HG03342 (cell line): ENCODE data around the gene PIK3R5.
A peak's percentile ranks its signal among the peaks of the same experiment; 100 is the strongest.
"Not testable (repeated sequence)": the region's sequence is repeated elsewhere in the genome, so short reads cannot be mapped to it uniquely, and the experiment has no call there.

Experiments used
- ATAC-seq: cut with Tn5 transposase; IDR thresholded peaks from one replicate; pipeline ENCODE4 v1.9.1; 2021; ENCODE audit warnings: mild to moderate bottlenecking, moderate library complexity; ENCODE audit not compliant: unreplicated experiment

PIK3R5 gene

GRCh38 chr17:8965394-8966168 is at the start of gene PIK3R5:
Gene PIK3R5, minus strand, starts transcription at chr17:8965707. Its CDS starts 54,213 bp downstream, at chr17:8911494.
- peak; percentile 65 for ATAC-seq

- ATAC-seq: no peak
Measured at GRCh38 chr17:9011001-9011400, 45.5 kb upstream of the PIK3R5 start.

- ATAC-seq: no peak
Measured at GRCh38 chr17:9009737-9010136, 44.2 kb upstream of the PIK3R5 start.

GRCh38 chr17:9009096-9009495 is 43.6 kb upstream of the PIK3R5 start:
- no peak for ATAC-seq

- ATAC-seq: no peak
Measured at GRCh38 chr17:9007052-9007714, 41.7 kb upstream of the PIK3R5 start.

GRCh38 chr17:9006175-9006767 is 40.8 kb upstream of the PIK3R5 start:
- ATAC-seq: no peak

- ATAC-seq: no peak
Measured at GRCh38 chr17:9004961-9005285, 39.4 kb upstream of the PIK3R5 start.

GRCh38 chr17:9004132-9004960 is 38.8 kb upstream of the PIK3R5 start:
- no peak for ATAC-seq

- ATAC-seq: no peak
Measured at GRCh38 chr17:9003355-9004131, 38.0 kb upstream of the PIK3R5 start.

- no peak for ATAC-seq
Measured at GRCh38 chr17:9002606-9003354, 37.3 kb upstream of the PIK3R5 start.

GRCh38 chr17:9002227-9002605 is 36.7 kb upstream of the PIK3R5 start:
- no peak for ATAC-seq

- ATAC-seq: no peak
Measured at GRCh38 chr17:9001559-9001958, 36.1 kb upstream of the PIK3R5 start.

GRCh38 chr17:8997994-8998628 is 32.6 kb upstream of the PIK3R5 start:
- ATAC-seq: peak; percentile 61

- no peak for ATAC-seq
Measured at GRCh38 chr17:8995711-8996110, 30.2 kb upstream of the PIK3R5 start.

- ATAC-seq: no peak
Measured at GRCh38 chr17:8994319-8994718, 28.8 kb upstream of the PIK3R5 start.

- ATAC-seq: no peak
Measured at GRCh38 chr17:8991514-8992285, 26.2 kb upstream of the PIK3R5 start.

GRCh38 chr17:8988263-8988935 is 22.9 kb upstream of the PIK3R5 start:
- not testable (repeated sequence) for ATAC-seq

GRCh38 chr17:8986295-8986694 is 20.8 kb upstream of the PIK3R5 start:
- ATAC-seq: no peak
